GM19023 (cell line): Measurements from ENCODE around the gene THBS2.
"Not testable (repeated sequence)": the region's sequence is repeated elsewhere in the genome, so short reads cannot be mapped to it uniquely, and the experiment has no call there.

Experiments
- ATAC-seq: cut with Tn5 transposase; IDR thresholded peaks from one replicate; pipeline ENCODE4 v1.9.1; 2021; ENCODE audit warnings: mild to moderate bottlenecking, moderate library complexity; ENCODE audit not compliant: unreplicated experiment

The THBS2 gene

GRCh38 chr6:169233181-169233580 is 20.5 kb downstream of the THBS2 start:
- no peak for ATAC-seq

GRCh38 chr6:169232507-169232931 is 21.1 kb downstream of the THBS2 start:
- no peak for ATAC-seq

GRCh38 chr6:169231790-169232506 is 21.7 kb downstream of the THBS2 start:
- ATAC-seq = no peak

GRCh38 chr6:169230946-169231789 is 22.5 kb downstream of the THBS2 start:
- no peak for ATAC-seq

GRCh38 chr6:169230322-169230665 is 23.4 kb downstream of the THBS2 start:
- ATAC-seq = no peak

- ATAC-seq = no peak
Observed at GRCh38 chr6:169229615-169230321, 23.9 kb downstream of the THBS2 start.

GRCh38 chr6:169227116-169227515 is 26.5 kb downstream of the THBS2 start:
- ATAC-seq = no peak

- no peak for ATAC-seq
Observed at GRCh38 chr6:169225887-169226286, 27.8 kb downstream of the THBS2 start.

- no peak for ATAC-seq
Observed at GRCh38 chr6:169225131-169225576, 28.5 kb downstream of the THBS2 start.

- ATAC-seq = no peak
Observed at GRCh38 chr6:169224716-169225115, 28.9 kb downstream of the THBS2 start.

GRCh38 chr6:169224185-169224695 is 29.4 kb downstream of the THBS2 start:
- ATAC-seq = no peak

GRCh38 chr6:169223006-169223405 is 30.6 kb downstream of the THBS2 start:
- ATAC-seq = no peak

GRCh38 chr6:169222126-169222525 is 31.5 kb downstream of the THBS2 start:
- no peak for ATAC-seq

GRCh38 chr6:169221264-169221663 is 32.4 kb downstream of the THBS2 start:
- no peak for ATAC-seq

GRCh38 chr6:169220068-169220964 is 33.3 kb downstream of the THBS2 start:
- ATAC-seq = no peak

GRCh38 chr6:169217972-169218371 is 35.7 kb downstream of the THBS2 start:
- ATAC-seq = no peak

GRCh38 chr6:169216830-169217229 is 36.8 kb downstream of the THBS2 start:
- no peak for ATAC-seq

GRCh38 chr6:169215201-169215681 is 38.4 kb downstream of the THBS2 start:
- no peak for ATAC-seq

- ATAC-seq = not testable (repeated sequence)
Observed at GRCh38 chr6:169214789-169215188, 38.9 kb downstream of the THBS2 start.
